ENCODE results near the gene ADAMTSL5.

GRCh38 chr19:1482361-1483130 is 30.3 kb downstream of the ADAMTSL5 start:
- TF ChIP-seq EZH2 (IDR thresholded peaks at IDR 0.05) (no peak), POLR2AphosphoS5 (IDR thresholded peaks at IDR 0.05; ENCODE audit: borderline replicate concordance, low read depth, low read length) (no peak)

Measured in SK-N-MC (cell line).